ENCODE results near the gene COBLL1. TPM values are rescaled to one million over a fixed set of nuclear protein-coding genes. Genes with fewer than 3 reads are reported as not detected.

The COBLL1 gene
- total RNA-seq, 1 experiment from 2014 or later: 5.9 TPM

DNA sequence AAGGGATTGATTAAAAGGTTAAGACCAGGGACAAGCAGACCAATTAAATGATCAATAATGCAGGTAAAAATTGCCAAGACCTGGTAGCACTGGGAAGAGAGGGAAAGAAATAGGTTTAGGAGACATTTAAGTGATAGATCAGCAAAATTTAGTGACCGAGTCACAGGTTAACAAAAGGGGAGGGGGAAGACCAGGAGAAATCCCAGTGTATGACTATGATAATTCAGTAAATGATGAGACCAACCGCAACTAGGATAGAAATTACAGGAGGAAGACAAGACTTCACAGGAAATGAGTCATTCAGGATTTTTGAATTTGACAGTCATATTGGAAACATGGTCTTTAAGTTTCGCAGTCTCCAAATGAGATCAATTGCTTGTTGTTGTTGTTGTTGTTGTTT lies 62.9 kb downstream of the COBLL1 start:
- H3K27me3 Mint-ChIP-seq (ENCODE audit: low read depth): no peaks in the 10 kb centered on the region

More for the DNA sequence above, 62.9 kb downstream of the COBLL1 start:
- no peak overlapping the region for H3K14ac ChIP-seq (ENCODE audit: insufficient read depth, low read length)
- H2AK5ac ChIP-seq (ENCODE audit: insufficient read length, low read length): no peak overlapping the region
- peak overlapping the region in 1 of 3 experiments; percentile 2; a peak in 2 of 7 replicates for H3K27ac Mint-ChIP-seq
- no peak overlapping the region for H2AFZ ChIP-seq (ENCODE audit: low read length)
- H4K5ac ChIP-seq (ENCODE audit: insufficient read length, low read depth, low read length): no peak overlapping the region
- no peaks in the 10 kb centered on the region for H4K20me1 ChIP-seq (ENCODE audit: control insufficient read depth, insufficient read depth, insufficient read length)
- no peak overlapping the region for H3T11ph ChIP-seq (ENCODE audit: low read length)
- no peak overlapping the region for H3K4me2 ChIP-seq (ENCODE audit: insufficient read depth, insufficient read length, low read length)
- H3K79me1 ChIP-seq (ENCODE audit: insufficient read depth, low read depth, low read length, poor library complexity, severe bottlenecking): no peaks in the 10 kb centered on the region
- no peaks in the 10 kb centered on the region for H3K9me3 ChIP-seq (ENCODE audit: control insufficient read depth, low read depth, low read length)
- no peaks in the 10 kb centered on the region for H3K23me2 ChIP-seq (ENCODE audit: insufficient read length, low read depth, low read length, poor library complexity, severe bottlenecking)
- H2BK12ac ChIP-seq (ENCODE audit: insufficient read length, low read depth, low read length): no peak overlapping the region
- no peaks in the 10 kb centered on the region for H3K27me3 ChIP-seq (ENCODE audit: insufficient read depth, low read length)
- TF ChIP-seq, protein P1, sequence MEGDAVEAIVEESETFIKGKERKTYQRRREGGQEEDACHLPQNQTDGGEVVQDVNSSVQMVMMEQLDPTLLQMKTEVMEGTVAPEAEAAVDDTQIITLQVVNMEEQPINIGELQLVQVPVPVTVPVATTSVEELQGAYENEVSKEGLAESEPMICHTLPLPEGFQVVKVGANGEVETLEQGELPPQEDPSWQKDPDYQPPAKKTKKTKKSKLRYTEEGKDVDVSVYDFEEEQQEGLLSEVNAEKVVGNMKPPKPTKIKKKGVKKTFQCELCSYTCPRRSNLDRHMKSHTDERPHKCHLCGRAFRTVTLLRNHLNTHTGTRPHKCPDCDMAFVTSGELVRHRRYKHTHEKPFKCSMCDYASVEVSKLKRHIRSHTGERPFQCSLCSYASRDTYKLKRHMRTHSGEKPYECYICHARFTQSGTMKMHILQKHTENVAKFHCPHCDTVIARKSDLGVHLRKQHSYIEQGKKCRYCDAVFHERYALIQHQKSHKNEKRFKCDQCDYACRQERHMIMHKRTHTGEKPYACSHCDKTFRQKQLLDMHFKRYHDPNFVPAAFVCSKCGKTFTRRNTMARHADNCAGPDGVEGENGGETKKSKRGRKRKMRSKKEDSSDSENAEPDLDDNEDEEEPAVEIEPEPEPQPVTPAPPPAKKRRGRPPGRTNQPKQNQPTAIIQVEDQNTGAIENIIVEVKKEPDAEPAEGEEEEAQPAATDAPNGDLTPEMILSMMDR (conservative IDR thresholded peaks at IDR 0.05): no peak
- H3K4me3 Mint-ChIP-seq: no peak overlapping the region
- H3K9ac ChIP-seq (ENCODE audit: extremely low read depth, insufficient read length, low read length): no peak overlapping the region
- WGBS (ENCODE audit: extremely low coverage, insufficient read length, low lambda C conversion rate): no CpG with 5 or more reads among the region's 3 CpGs
- H3K23ac ChIP-seq (ENCODE audit: insufficient read length, low read depth, low read length): no peak overlapping the region
- no peak overlapping the region for H2BK20ac ChIP-seq (ENCODE audit: low read depth, low read length, poor library complexity, severe bottlenecking)
- H2BK5ac ChIP-seq (ENCODE audit: insufficient read length, low read length): no peak overlapping the region
- H4K91ac ChIP-seq (ENCODE audit: insufficient read length, low read depth, low read length): no peak overlapping the region
- H3K79me2 ChIP-seq (ENCODE audit: insufficient read depth, low read length): no peaks in the 10 kb centered on the region
- no peaks in the 10 kb centered on the region for H3K9me3 Mint-ChIP-seq
- DNase-seq: no peak
- H3K4me1 Mint-ChIP-seq: peaks cover 0 to 4% of the 10 kb centered on the region in 2 experiments; a peak in 1 of 4 replicates
- no peak overlapping the region for H2BK120ac ChIP-seq (ENCODE audit: low read depth, low read length, poor library complexity, severe bottlenecking)
- H2BK15ac ChIP-seq (ENCODE audit: low read depth, low read length): no peak overlapping the region
- H3K4ac ChIP-seq (ENCODE audit: low read depth, low read length): no peak overlapping the region
- H4K8ac ChIP-seq (replicated peaks; ENCODE audit: insufficient read length, low read depth, low read length): no peak overlapping the region
- no peaks in the 10 kb centered on the region; a peak in 1 of 7 replicates for H3K36me3 Mint-ChIP-seq (ENCODE audit: insufficient read depth in 1 of 3, low read depth in 3 of 3)
- no peaks in the 10 kb centered on the region for H3K4me1 ChIP-seq (ENCODE audit: insufficient read depth, low read length)
- H3K27ac ChIP-seq (ENCODE audit: insufficient read length, low read depth, low read length): no peak overlapping the region
- H3K56ac ChIP-seq (ENCODE audit: insufficient read length, low read depth, low read length): no peak overlapping the region
- H3K18ac ChIP-seq (ENCODE audit: insufficient read length, low read depth, low read length): no peak overlapping the region
